Measurements from ENCODE around the gene GPR85.

GRCh38 chr7:113046453-113046852 is 40.2 kb downstream of the GPR85 start:
- TF ChIP-seq, protein P1, sequence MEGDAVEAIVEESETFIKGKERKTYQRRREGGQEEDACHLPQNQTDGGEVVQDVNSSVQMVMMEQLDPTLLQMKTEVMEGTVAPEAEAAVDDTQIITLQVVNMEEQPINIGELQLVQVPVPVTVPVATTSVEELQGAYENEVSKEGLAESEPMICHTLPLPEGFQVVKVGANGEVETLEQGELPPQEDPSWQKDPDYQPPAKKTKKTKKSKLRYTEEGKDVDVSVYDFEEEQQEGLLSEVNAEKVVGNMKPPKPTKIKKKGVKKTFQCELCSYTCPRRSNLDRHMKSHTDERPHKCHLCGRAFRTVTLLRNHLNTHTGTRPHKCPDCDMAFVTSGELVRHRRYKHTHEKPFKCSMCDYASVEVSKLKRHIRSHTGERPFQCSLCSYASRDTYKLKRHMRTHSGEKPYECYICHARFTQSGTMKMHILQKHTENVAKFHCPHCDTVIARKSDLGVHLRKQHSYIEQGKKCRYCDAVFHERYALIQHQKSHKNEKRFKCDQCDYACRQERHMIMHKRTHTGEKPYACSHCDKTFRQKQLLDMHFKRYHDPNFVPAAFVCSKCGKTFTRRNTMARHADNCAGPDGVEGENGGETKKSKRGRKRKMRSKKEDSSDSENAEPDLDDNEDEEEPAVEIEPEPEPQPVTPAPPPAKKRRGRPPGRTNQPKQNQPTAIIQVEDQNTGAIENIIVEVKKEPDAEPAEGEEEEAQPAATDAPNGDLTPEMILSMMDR (IDR thresholded peaks at IDR 0.05; ENCODE audit: borderline replicate concordance, extremely low read depth, low read length, poor library complexity, severe bottlenecking), result no peak
- no peak for TF ChIP-seq EZH2 (IDR thresholded peaks at IDR 0.05; ENCODE audit: borderline replicate concordance, low read depth, low read length, severe bottlenecking)
